Neuronal stem cell (in vitro differentiated cells): ENCODE data around the gene SLC25A42.
A peak's percentile ranks its signal among the peaks of the same experiment; 100 is the strongest.

Source experiments
- DNase-seq: peaks from one replicate; pipeline ENCODE4 v3.0.0-alpha.2; 2013; ENCODE audit warnings: low spot score
- H2AFZ ChIP-seq: one replicate; pipeline ENCODE4 v1.6.1; 2013; ENCODE audit warnings: mild to moderate bottlenecking, low read length, inconsistent platforms
- H2AK5ac ChIP-seq: 2 replicates; pipeline ENCODE4 v1.6.1; 2013; ENCODE audit warnings: low read depth, mild to moderate bottlenecking, inconsistent platforms, low read length, moderate library complexity, mixed read lengths
- H2BK120ac ChIP-seq: 2 replicates; pipeline ENCODE4 v1.6.1; 2013; ENCODE audit warnings: low read depth, mild to moderate bottlenecking, inconsistent platforms, low read length, moderate library complexity, mixed read lengths
- H2BK12ac ChIP-seq: one replicate; pipeline ENCODE4 v1.6.1; 2013; ENCODE audit warnings: low read length, inconsistent platforms
- H2BK15ac ChIP-seq: 2 replicates; pipeline ENCODE4 v1.6.1; 2013; ENCODE audit warnings: mild to moderate bottlenecking, low read length, inconsistent platforms, mixed read lengths
- H2BK5ac ChIP-seq: one replicate; pipeline ENCODE4 v1.6.1; 2013; ENCODE audit warnings: inconsistent platforms, mild to moderate bottlenecking, low read length, moderate library complexity
- H3K14ac ChIP-seq: one replicate; pipeline ENCODE4 v1.6.1; 2013; ENCODE audit warnings: low read length, inconsistent platforms
- H3K18ac ChIP-seq: 2 replicates; pipeline ENCODE4 v1.6.1; 2013; ENCODE audit warnings: low read length, inconsistent platforms
- H3K23ac ChIP-seq: 2 replicates; pipeline ENCODE4 v1.6.1; 2013; ENCODE audit warnings: low read depth, mild to moderate bottlenecking, mixed read lengths, low read length, inconsistent platforms; ENCODE audit not compliant: poor library complexity
- H3K27ac ChIP-seq: replicated peaks from 3 replicates; pipeline ENCODE4 v1.5.1; 2013; ENCODE audit warnings: low read length, inconsistent platforms
- H3K27me3 ChIP-seq, 3 experiments: 2 replicates each; pipeline ENCODE4 v1.6.1; 2013; ENCODE audit warnings: low read length in 3 of 3, mild to moderate bottlenecking in 2 of 3, inconsistent platforms in 1 of 3, low read depth in 1 of 3, mixed read lengths in 1 of 3, moderate library complexity in 1 of 3; ENCODE audit not compliant: control insufficient read depth in 3 of 3, insufficient read depth in 3 of 3
- H3K36me3 ChIP-seq, 2 donors: replicated peaks in 1 of 2; 2 replicates each; pipeline ENCODE4 v1.6.1; 2013; ENCODE audit warnings: low read length in 2 of 2; ENCODE audit not compliant: control insufficient read depth in 2 of 2, insufficient read depth in 2 of 2
- H3K4ac ChIP-seq: 2 replicates; pipeline ENCODE4 v1.6.1; 2013; ENCODE audit warnings: inconsistent platforms, mild to moderate bottlenecking, low read length, moderate library complexity
- H3K4me1 ChIP-seq, 2 donors: 1 replicate in 1 of 2; 2 replicates in 1 of 2; pipeline ENCODE4 v1.6.1; 2013; ENCODE audit warnings: low read length in 2 of 2, low read depth in 1 of 2; ENCODE audit not compliant: control insufficient read depth in 2 of 2, insufficient read depth in 1 of 2
- H3K4me2 ChIP-seq: one replicate; pipeline ENCODE4 v1.6.1; 2013; ENCODE audit warnings: mild to moderate bottlenecking, low read length, inconsistent platforms; ENCODE audit not compliant: insufficient read depth, poor library complexity, severe bottlenecking
- H3K4me3 ChIP-seq, 2 donors: 2 replicates each; pipeline ENCODE4 v1.5.1; 2013; ENCODE audit warnings: low read length in 2 of 2, mild to moderate bottlenecking in 2 of 2, inconsistent platforms in 1 of 2, moderate library complexity in 1 of 2
- H3K79me1 ChIP-seq: one replicate; pipeline ENCODE4 v1.6.1; 2013; ENCODE audit warnings: low read depth, mild to moderate bottlenecking, inconsistent platforms, low read length, moderate library complexity
- H3K9ac ChIP-seq: one replicate; pipeline ENCODE4 v1.6.1; 2013; ENCODE audit warnings: mild to moderate bottlenecking, low read depth, low read length, inconsistent platforms; ENCODE audit not compliant: poor library complexity
- H3K9me3 ChIP-seq, 2 donors: replicated peaks in 1 of 2; 2 replicates each; pipeline versions ENCODE3 to v1.6.1; 2013; ENCODE audit warnings: low read length in 2 of 2, mild to moderate bottlenecking in 2 of 2, inconsistent platforms in 1 of 2, low read depth in 1 of 2, mixed read lengths in 1 of 2, moderate library complexity in 1 of 2; ENCODE audit not compliant: control insufficient read depth in 2 of 2, insufficient read depth in 1 of 2
- H4K8ac ChIP-seq: one replicate; pipeline ENCODE4 v1.6.1; 2013; ENCODE audit warnings: low read depth, mild to moderate bottlenecking, inconsistent platforms, low read length, moderate library complexity
- H4K91ac ChIP-seq: one replicate; pipeline ENCODE4 v1.6.1; 2013; ENCODE audit warnings: low read length, low read depth, mild to moderate bottlenecking, inconsistent platforms; ENCODE audit not compliant: poor library complexity
- WGBS, 2 donors: extraction: QIAGEN DNeasy Blood & Tissue Kit; methylation state at CpG; one replicate each; pipeline ENCODE4 v1.1.7; 2013; ENCODE audit warnings: missing lambda C conversion rate in 2 of 2, mixed read lengths in 1 of 2; ENCODE audit not compliant: insufficient read length in 2 of 2, insufficient replicate concordance in 1 of 2; ENCODE audit errors: extremely low coverage in 2 of 2; 5-methylcytosine and 5-hydroxymethylcytosine counted together

The SLC25A42 gene

GRCh38 chr19:19064811-19065745 lies 1.3 kb downstream of the SLC25A42 start:
- Histone ChIP-seq H3K79me1 (peaks cover 5% of the 10 kb centered on the region), H2BK120ac (no peak overlapping the region), H3K4me2 (no peak overlapping the region), H3K4me3 (peak overlapping the region in 1 of 2 donors; percentile 65), H4K8ac (no peak overlapping the region), H3K27me3 (peaks cover 0 to 14% (median 2%) of the 10 kb centered on the region in 3 experiments), H2BK15ac (no peak overlapping the region), H4K91ac (no peak overlapping the region), H3K4ac (no peak overlapping the region), H3K4me1 (peaks cover 6 to 14% of the 10 kb centered on the region in 2 donors), H3K23ac (no peak overlapping the region), H2BK5ac (no peak overlapping the region), H3K14ac (peak overlapping the region; percentile 56), H3K36me3 (peaks cover 0 to 6% of the 10 kb centered on the region in 2 donors), H2AK5ac (peak overlapping the region; percentile 98), H3K27ac (no peak overlapping the region), H2AFZ (peak overlapping the region; percentile 93), H3K9ac (no peak overlapping the region), H3K9me3 (no peaks in the 10 kb centered on the region), H2BK12ac (no peak overlapping the region), H3K18ac (no peak overlapping the region)
- no peak for DNase-seq
- WGBS, 2 donors = no CpG with 5 or more reads among the region's 25 CpGs

GRCh38 chr19:19067276-19068072 lies 3.7 kb downstream of the SLC25A42 start:
- H3K4me2 ChIP-seq = no peak overlapping the region
- no peak overlapping the region for H3K9ac ChIP-seq
- H2AK5ac ChIP-seq = no peak overlapping the region
- no peak overlapping the region for H3K14ac ChIP-seq
- H3K23ac ChIP-seq = no peak overlapping the region
- H4K91ac ChIP-seq = no peak overlapping the region
- no peaks in the 10 kb centered on the region for H3K9me3 ChIP-seq
- H2BK12ac ChIP-seq = no peak overlapping the region
- H3K4me1 ChIP-seq = peaks cover 6 to 14% of the 10 kb centered on the region in 2 donors
- H3K18ac ChIP-seq = no peak overlapping the region
- H3K27ac ChIP-seq = no peak overlapping the region
- no peak overlapping the region for H4K8ac ChIP-seq
- H3K4me3 ChIP-seq = no peak overlapping the region
- no peak overlapping the region for H2BK5ac ChIP-seq
- H3K79me1 ChIP-seq = peaks cover 5% of the 10 kb centered on the region
- H3K4ac ChIP-seq = no peak overlapping the region
- H2BK120ac ChIP-seq = no peak overlapping the region
- no CpG with 5 or more reads among the region's 11 CpGs for WGBS, 2 donors
- H2AFZ ChIP-seq = no peak overlapping the region
- H3K27me3 ChIP-seq = peaks cover 0 to 14% (median 2%) of the 10 kb centered on the region in 3 experiments
- no peaks in the 10 kb centered on the region for H3K36me3 ChIP-seq
- no peak overlapping the region for H2BK15ac ChIP-seq
- no peak for DNase-seq

GRCh38 chr19:19068659-19069654 lies 5.2 kb downstream of the SLC25A42 start:
- no peak overlapping the region for H3K4me3 ChIP-seq
- no peak overlapping the region for H2BK15ac ChIP-seq
- no peak overlapping the region for H3K4ac ChIP-seq
- no peak overlapping the region for H2BK5ac ChIP-seq
- H3K18ac ChIP-seq = no peak overlapping the region
- no peak overlapping the region for H2BK12ac ChIP-seq
- H3K9ac ChIP-seq = no peak overlapping the region
- H3K4me1 ChIP-seq = peaks cover 11 to 14% of the 10 kb centered on the region in 2 donors
- H2AFZ ChIP-seq = no peak overlapping the region
- H4K8ac ChIP-seq = no peak overlapping the region
- H4K91ac ChIP-seq = no peak overlapping the region
- H2AK5ac ChIP-seq = no peak overlapping the region
- H3K9me3 ChIP-seq = peaks cover 0 to 2% of the 10 kb centered on the region in 2 donors
- WGBS, 2 donors = no CpG with 5 or more reads among the region's 11 CpGs
- peaks cover 7% of the 10 kb centered on the region for H3K79me1 ChIP-seq
- H3K27me3 ChIP-seq = peaks cover 0 to 18% (median 2%) of the 10 kb centered on the region in 3 experiments
- H3K27ac ChIP-seq = no peak overlapping the region
- no peak overlapping the region for H2BK120ac ChIP-seq
- no peak overlapping the region for H3K4me2 ChIP-seq
- H3K36me3 ChIP-seq = no peaks in the 10 kb centered on the region
- no peak overlapping the region for H3K14ac ChIP-seq
- H3K23ac ChIP-seq = no peak overlapping the region
- no peak for DNase-seq
